AG08395 (cell line): ENCODE data around the gene STAC.

ENCODE experiments used
- DNase-seq: peaks from one replicate; pipeline ENCODE4 v3.0.0; 2012; ENCODE audit warnings: mixed read lengths, low spot score

The STAC gene

GRCh38 chr3:36380221-36381031 lies at the start of gene STAC:
STAC (plus strand) TSS chr3:36380504; CDS start chr3:36380644, 140 bp downstream.
- peak; percentile 65 for DNase-seq

GRCh38 chr3:36332139-36332538 lies 48.2 kb upstream of the STAC start:
- no peak for DNase-seq

- peak; percentile 45 for DNase-seq
These were observed 18.1 kb upstream of the STAC start for GRCh38 chr3:36362216-36362615.

GRCh38 chr3:36362973-36363372 lies 17.3 kb upstream of the STAC start:
- peak; percentile 80 for DNase-seq

GRCh38 chr3:36364260-36364659 lies 16.0 kb upstream of the STAC start:
- no peak for DNase-seq

- DNase-seq: no peak
These were observed 14.5 kb upstream of the STAC start for GRCh38 chr3:36365829-36366228.

- DNase-seq: no peak
These were observed 14.0 kb upstream of the STAC start for GRCh38 chr3:36366308-36366707.

GRCh38 chr3:36367912-36368573 lies 12.3 kb upstream of the STAC start:
- DNase-seq: no peak

- DNase-seq: peak; percentile 19
These were observed 7.8 kb upstream of the STAC start for GRCh38 chr3:36372534-36372935.

- DNase-seq: peak; percentile 59
These were observed 7.2 kb upstream of the STAC start for GRCh38 chr3:36373084-36373483.

- DNase-seq: no peak
These were observed 6.6 kb upstream of the STAC start for GRCh38 chr3:36373666-36374065.

GRCh38 chr3:36379872-36380220 lies 458 bp upstream of the STAC start:
- DNase-seq: no peak

GRCh38 chr3:36381311-36381956 lies 1.1 kb downstream of the STAC start:
- peak; percentile 12 for DNase-seq

GRCh38 chr3:36393563-36393962 lies 13.3 kb downstream of the STAC start:
- no peak for DNase-seq

GRCh38 chr3:36394176-36394575 lies 13.9 kb downstream of the STAC start:
- DNase-seq: peak; percentile 55

- peak; percentile 80 for DNase-seq
These were observed 17.5 kb downstream of the STAC start for GRCh38 chr3:36397841-36398240.

GRCh38 chr3:36399933-36400332 lies 19.6 kb downstream of the STAC start:
- DNase-seq: no peak

- DNase-seq: no peak
These were observed 20.8 kb downstream of the STAC start for GRCh38 chr3:36401056-36401455.

- DNase-seq: peak; percentile 40
These were observed 23.4 kb downstream of the STAC start for GRCh38 chr3:36403661-36404060.

- DNase-seq: peak; percentile 9
These were observed 24.9 kb downstream of the STAC start for GRCh38 chr3:36405190-36405589.

GRCh38 chr3:36408146-36408545 lies 27.8 kb downstream of the STAC start:
- peak; percentile 4 for DNase-seq

GRCh38 chr3:36409862-36410261 lies 29.6 kb downstream of the STAC start:
- DNase-seq: no peak

- DNase-seq: no peak
These were observed 31.3 kb downstream of the STAC start for GRCh38 chr3:36411587-36411986.
